HG03442 (cell line): Measurements from ENCODE around the gene GPNMB.
A peak's percentile ranks its signal among the peaks of the same experiment; 100 is the strongest.

Source experiments
- ATAC-seq: cut with Tn5 transposase; IDR thresholded peaks from one replicate; pipeline ENCODE4 v1.9.1; 2021; ENCODE audit warnings: mild to moderate bottlenecking, moderate library complexity; ENCODE audit not compliant: unreplicated experiment

Gene GPNMB

DNA sequence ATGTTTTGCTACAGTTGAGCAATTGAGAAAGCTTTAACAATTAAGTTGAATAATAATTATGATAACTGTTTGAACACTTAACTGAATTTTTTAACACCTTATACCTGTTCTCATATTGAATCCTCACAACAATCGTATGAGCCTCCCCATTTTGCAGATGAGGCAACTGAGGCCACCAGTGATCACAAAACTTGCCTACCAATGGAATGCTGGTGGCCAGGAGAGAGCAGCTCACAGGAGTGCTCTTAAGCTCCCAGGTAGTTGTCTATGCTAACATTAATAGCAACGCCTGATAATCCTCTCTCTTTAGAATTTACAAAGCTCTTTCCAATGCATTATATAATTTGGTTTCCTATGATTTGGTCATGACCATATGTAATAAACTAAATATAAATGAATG lies 21.6 kb downstream of the GPNMB start:
- ATAC-seq: no peak

DNA sequence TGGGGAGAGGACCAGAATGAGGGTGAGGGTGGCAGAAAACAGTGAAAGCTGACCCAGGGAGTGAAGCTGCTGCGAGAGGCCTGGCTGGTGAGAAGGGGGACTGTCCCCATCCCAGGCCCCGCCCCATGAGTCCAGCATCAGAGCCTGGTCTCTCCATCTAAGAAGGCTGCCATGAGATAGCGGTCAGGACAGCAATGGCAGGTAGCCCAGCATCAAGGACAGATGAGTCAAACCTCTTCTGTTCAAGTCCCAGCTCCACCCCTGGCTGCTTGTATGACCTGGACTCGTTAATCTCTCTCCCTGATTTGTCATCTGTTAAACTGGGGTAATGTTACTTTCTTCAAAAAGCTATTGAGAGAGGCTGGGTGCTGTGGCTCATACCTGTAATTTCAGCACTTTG lies 22.2 kb downstream of the GPNMB start:
- no peak for ATAC-seq

- ATAC-seq: no peak
Measured at GRCh38 chr7:23272275-23272674, 25.7 kb downstream of the GPNMB start.

DNA sequence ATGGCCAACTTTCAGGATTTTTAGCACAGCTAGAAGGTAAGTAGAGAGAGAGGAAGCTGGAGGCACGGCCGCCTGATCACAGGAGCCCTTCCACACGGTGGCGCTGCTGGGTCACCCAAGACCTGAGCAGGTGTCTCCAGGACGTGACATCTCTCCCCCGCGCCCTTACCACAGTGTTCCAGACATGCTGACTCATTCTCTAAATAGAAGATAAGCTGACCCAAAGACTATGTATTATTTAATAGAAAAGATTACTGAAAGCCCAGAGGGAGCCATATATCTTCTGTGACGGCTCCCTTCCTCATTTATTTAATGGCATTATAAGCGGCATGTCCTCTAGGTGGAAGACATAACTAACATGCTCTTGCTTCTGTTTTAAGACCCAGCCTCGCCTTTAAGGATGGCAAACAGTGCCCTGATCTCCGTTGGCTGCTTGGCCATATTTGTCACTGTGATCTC lies 26.6 kb downstream of the GPNMB start:
- peak; percentile 97 for ATAC-seq

DNA sequence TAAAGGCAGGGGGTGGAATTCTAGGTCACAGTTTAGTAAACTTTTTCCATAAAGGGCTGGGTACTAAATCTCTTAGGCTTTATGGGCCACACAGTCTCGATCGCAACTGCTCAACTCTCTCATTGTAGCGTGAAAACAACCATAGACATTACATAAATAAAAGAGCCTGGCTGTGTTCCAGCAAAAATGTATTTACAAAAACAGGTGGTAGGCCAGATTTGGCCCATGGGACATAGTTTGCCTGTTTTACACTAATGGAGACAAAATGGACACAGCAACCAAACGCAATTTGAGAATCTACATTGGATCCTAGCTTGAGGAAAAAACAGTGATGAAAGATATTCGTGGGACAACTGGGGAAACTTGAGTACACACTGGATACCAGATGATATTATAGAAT lies 29.3 kb downstream of the GPNMB start:
- ATAC-seq: no peak

GRCh38 chr7:23276376-23276775 lies 29.8 kb downstream of the GPNMB start:
- ATAC-seq: no peak

DNA sequence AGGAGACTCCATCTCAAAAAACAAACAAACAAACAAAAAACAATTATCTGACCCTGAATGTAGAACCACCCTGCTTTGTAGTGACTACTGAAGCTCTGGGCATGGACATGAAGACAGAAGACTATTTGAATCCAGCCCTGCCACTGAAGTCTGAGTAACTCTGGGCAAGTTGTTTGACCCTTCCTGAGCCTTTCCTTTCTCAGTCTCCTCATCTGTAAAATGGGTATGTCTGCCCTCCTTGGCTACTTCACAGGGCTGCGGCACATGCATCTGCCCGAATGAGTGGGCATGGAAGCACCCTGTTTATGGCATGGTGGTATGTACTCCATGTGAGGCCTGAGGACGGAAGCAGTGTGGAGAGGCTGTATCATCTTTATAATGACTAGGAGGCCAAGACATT lies 30.4 kb downstream of the GPNMB start:
- no peak for ATAC-seq

DNA sequence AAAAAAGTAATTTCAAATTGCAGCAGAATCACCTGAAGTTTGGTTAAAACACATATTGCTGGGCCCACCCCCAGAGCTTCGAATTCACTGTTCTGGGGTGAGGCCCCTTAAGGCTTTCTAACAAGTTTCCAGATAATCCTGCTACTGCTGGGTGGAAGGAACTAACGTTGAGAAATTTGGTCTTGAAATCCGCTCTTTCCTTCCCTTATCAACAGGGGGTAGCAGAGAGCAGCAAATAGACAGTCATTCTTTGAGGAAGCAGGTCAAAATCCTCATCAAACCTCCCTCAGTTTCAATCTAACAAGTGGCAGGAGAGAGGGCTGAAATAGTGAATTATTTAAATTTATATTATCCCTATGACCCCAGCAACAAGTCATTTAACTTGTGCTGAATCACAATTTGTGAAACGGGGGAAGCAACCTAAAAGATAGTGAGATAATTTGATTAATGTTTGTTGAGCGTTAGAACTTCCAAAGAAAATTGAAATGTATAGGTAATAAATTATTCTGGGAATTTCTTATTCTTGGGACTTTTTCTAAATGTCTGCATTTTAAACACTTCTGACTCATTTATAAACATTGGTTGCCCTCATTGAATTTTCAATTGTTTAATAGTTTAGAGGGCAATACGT lies 30.9 kb downstream of the GPNMB start:
- ATAC-seq: no peak

GRCh38 chr7:23279819-23280525 lies 33.4 kb downstream of the GPNMB start:
- ATAC-seq: no peak

GRCh38 chr7:23283086-23283485 lies 36.5 kb downstream of the GPNMB start:
- ATAC-seq: no peak

GRCh38 chr7:23284871-23285270 lies 38.3 kb downstream of the GPNMB start:
- ATAC-seq: no peak

GRCh38 chr7:23285657-23286646 lies 39.4 kb downstream of the GPNMB start:
- no peak for ATAC-seq

DNA sequence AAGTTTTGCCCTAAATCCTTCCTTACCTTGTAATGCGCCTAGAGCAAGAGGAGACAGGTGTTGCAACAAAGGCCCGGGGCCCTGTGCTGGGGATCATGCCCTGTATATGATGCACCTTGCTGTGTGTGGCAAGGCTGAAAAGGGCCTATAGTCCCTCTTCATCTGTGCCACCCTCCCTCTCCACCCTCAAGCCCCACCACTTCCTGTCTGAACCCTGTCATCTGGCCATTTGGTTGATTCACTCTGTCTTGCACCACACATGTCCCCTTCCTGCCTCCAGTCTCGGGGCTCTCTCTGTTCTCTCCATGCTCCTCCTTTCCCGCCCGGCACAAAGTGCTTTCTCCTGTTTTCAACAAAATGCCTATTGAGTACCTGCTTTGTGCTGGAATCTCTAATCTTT lies 41.0 kb downstream of the GPNMB start:
- no peak for ATAC-seq

DNA sequence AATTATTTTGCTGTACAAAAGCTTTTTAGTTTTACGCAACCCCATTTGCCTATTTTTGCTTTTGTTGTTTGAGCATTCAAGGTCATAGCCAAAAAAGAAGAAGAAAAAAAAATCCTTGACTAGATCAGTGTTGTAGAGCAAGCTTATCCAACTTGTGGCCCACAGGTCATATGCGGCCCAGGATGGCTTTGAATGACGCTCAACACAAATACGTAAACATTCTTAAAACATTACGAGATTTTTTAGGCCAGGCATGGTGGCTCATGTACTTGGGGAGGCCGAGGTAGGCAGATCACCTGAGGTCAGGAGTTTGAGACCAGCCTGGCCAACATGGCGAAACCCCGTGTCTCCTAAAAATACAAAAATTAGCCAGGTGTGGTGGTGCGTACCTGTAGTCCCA lies 44.4 kb downstream of the GPNMB start:
- no peak for ATAC-seq

DNA sequence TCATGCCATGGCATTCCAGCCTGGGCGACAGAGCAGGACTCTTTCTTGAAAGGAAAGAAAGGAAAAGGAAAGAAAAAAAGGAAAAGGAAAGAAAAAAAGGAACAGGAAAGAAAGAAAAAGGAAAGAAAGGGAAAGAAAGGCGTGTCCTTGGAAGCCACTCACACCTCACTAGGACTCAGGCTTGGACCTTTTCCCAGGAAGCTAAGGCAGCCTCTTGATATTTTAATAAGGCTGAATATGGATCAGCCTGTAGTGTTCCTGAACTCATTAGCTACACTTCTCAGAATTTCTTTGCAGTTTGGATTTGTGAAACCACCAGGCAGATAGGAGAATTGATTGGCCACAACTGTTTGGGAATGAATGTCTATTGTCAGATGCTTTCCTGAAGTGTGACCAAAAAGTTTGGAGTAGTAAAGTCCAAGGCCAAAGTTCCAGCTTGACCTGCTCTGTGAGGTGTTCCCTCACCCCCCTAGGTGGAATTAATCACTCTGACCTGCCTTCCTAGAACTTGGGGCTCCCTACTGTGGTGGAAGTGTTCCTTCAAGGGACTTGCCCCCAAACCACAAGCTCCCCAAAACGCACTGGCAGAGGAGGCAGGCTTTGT lies 45.5 kb downstream of the GPNMB start:
- no peak for ATAC-seq

DNA sequence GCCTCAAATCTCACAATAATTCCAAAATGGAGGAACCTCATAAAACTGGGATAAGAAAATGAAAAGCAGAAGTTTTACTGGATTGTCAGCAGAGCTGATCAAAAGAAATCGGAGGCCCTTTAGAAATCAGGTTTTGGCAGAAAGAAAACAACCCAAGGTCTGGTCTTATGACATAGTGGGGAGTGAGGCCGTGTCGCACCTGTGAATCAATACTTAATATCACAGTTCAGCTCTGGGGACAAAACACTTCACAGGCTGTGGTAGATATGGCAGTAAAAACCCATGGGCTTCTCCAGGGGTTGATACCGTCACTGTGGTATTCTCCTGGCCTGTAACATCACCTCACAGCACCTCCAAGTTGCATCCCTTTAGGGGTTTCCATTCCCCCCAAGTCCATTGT lies 46.0 kb downstream of the GPNMB start:
- no peak for ATAC-seq

DNA sequence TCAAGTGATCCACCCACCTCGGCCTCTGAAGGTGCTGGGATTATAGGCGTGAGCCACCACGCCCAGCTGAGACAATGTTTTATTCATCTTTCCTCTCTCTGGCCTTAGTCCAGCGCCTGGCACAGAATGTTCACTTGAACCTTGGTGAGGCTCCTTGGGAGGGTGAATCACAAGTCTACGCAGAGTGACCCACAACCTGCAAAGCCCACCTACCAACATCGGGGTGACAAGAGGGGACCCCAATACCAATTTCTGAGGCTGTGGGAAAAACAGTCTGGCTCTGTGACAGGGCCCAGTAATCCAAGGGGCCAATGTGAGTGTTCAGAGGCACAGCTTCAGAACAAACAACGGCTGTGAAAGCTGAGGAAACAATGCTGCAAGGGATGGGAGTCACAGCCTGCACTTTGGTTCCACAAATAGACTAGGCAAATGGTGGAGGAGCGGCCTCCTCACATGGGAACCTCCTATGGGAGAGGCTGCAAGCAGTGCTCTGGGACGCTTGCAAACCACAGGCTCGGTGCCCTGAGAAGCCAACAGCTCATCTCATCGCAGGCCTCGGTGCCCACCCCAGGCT lies 47.0 kb downstream of the GPNMB start:
- ATAC-seq: no peak

DNA sequence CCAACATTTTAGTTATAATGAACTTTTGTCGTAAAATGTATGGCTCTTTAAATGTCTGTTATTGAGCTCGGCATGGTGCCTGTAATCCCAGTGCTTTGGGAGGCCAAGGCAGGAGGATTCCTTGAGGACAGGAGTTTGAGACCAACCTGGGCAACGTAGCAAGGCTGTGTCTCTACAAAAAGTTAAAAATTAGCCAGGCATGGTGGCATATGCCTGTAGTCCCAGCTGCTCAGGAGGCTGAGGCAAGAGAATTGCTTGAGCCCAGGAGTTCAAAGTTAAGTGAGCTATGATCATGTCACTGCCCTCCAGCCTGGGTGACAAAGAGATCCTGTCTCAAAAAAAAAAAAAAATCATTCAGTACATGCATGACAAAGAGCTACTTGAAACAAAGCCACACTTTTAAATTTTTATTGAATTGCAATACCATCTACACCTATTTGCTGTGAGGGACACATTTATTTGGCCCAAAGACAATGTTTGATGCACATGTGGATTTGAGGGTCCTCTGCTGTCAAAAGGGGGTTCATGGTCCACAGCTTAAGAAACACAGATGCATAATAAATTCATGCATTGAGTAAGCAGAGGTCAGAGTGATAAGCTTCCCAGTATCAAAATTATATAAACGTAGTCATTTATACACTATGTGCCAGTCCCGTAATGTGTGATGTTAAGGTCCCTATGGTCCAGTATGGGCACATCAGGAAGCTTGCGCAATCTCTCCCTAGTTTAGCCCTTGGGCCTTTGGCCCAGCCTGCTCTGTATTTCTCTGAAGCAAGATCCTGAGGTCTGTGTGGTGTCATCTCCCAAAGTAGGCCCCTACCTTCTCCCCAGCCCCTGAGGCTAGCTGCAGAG lies 48.2 kb downstream of the GPNMB start:
- ATAC-seq: no peak

DNA sequence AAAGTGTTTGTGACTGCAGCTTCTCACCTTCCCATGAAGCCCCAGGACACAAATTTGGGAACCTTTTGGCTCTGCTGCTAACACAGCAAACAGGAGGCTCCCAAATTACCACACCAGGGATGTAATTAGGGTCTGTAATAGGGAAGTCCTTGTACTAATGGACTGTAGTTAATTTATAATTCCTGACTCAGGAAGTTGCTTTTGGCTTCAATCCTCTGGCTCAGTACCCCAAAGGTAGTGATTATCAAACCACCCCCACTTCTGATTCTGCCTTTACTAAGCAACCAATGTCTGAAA lies 48.8 kb downstream of the GPNMB start:
- ATAC-seq: no peak
